Medulla oblongata (tissue), 1 donor: ENCODE measurements around the gene LRRTM2.

Experiments used
- DNase-seq: peaks from one replicate; pipeline ENCODE4 v3.0.0-alpha.2; 2015; ENCODE audit errors: extremely low spot score

The LRRTM2 gene

GRCh38 chr5:138883211-138883610 is 8.1 kb upstream of the LRRTM2 start:
- no peak for DNase-seq

GRCh38 chr5:138878437-138879235 is 3.5 kb upstream of the LRRTM2 start:
- no peak for DNase-seq

- no peak for DNase-seq
Observed at GRCh38 chr5:138876811-138877210, 1.7 kb upstream of the LRRTM2 start.

- DNase-seq, result no peak
Observed at GRCh38 chr5:138875946-138876345, 811 bp upstream of the LRRTM2 start.

- DNase-seq, result no peak
Observed at GRCh38 chr5:138875552-138875875, 379 bp upstream of the LRRTM2 start.

- DNase-seq, result peak; percentile 74
Observed at GRCh38 chr5:138874241-138874640, 894 bp downstream of the LRRTM2 start.

GRCh38 chr5:138873466-138874221 is 1.5 kb downstream of the LRRTM2 start:
- peak; percentile 57 for DNase-seq

- no peak for DNase-seq
Observed at GRCh38 chr5:138872841-138873465, 2.2 kb downstream of the LRRTM2 start.

- DNase-seq, result peak; percentile 60
Observed at GRCh38 chr5:138870611-138871010, 4.5 kb downstream of the LRRTM2 start.

GRCh38 chr5:138869763-138870500 is 5.2 kb downstream of the LRRTM2 start:
- peak; percentile 59 for DNase-seq

GRCh38 chr5:138869038-138869437 is 6.1 kb downstream of the LRRTM2 start:
- DNase-seq, result no peak

GRCh38 chr5:138867011-138867410 is 8.1 kb downstream of the LRRTM2 start:
- no peak for DNase-seq

- no peak for DNase-seq
Observed at GRCh38 chr5:138853132-138853531, 22.0 kb downstream of the LRRTM2 start.

- DNase-seq, result no peak
Observed at GRCh38 chr5:138850865-138851435, 24.2 kb downstream of the LRRTM2 start.

- DNase-seq, result no peak
Observed at GRCh38 chr5:138849882-138850281, 25.3 kb downstream of the LRRTM2 start.

GRCh38 chr5:138849439-138849838 is 25.7 kb downstream of the LRRTM2 start:
- DNase-seq, result no peak

- peak; percentile 42 for DNase-seq
Observed at GRCh38 chr5:138844812-138845513, 30.2 kb downstream of the LRRTM2 start.

GRCh38 chr5:138844125-138844461 is 31.0 kb downstream of the LRRTM2 start:
- DNase-seq, result no peak

- no peak for DNase-seq
Observed at GRCh38 chr5:138843316-138844124, 31.6 kb downstream of the LRRTM2 start.

- DNase-seq, result no peak
Observed at GRCh38 chr5:138841531-138841930, 33.6 kb downstream of the LRRTM2 start.
